Breast epithelium (tissue), 3 donors: ENCODE results near the gene GUCD1.

Source experiments
- POLR2AphosphoS5 ChIP-seq, 3 donors: sonication (generic); formaldehyde crosslinking; IDR thresholded peaks; one replicate each; pipeline ENCODE4 v1.6.1; 2017; ENCODE audit warnings: antibody characterized with exemption in 3 of 3
- TF ChIP-seq, protein P1 (sequence below), 3 donors: fragments of 450-650 bp; IDR thresholded peaks; one replicate each; pipeline ENCODE4 v1.5.1; 2016 to 2017; ENCODE audit warnings: antibody characterized with exemption in 3 of 3, mild to moderate bottlenecking in 3 of 3, moderate library complexity in 3 of 3

DNA sequence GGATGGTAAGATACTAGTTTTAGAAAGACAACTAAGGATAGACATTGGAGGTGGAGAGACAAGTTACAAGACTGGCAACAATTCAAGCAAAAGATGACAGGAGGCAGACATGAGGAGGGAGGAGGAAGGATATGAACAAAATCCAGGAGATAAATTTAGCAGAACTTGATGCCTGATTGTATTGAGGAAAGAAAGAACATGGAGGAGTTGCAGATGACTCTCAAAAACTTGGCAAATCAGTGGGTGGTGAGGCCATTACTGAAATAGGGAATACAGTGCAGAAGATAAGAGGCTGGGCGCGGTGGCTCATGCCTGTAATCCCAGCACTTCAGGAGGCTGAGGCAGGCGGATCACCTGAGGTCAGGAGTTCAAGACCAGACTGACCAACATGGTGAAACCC is 62.5 kb downstream of the GUCD1 start:
- TF ChIP-seq, protein P1, sequence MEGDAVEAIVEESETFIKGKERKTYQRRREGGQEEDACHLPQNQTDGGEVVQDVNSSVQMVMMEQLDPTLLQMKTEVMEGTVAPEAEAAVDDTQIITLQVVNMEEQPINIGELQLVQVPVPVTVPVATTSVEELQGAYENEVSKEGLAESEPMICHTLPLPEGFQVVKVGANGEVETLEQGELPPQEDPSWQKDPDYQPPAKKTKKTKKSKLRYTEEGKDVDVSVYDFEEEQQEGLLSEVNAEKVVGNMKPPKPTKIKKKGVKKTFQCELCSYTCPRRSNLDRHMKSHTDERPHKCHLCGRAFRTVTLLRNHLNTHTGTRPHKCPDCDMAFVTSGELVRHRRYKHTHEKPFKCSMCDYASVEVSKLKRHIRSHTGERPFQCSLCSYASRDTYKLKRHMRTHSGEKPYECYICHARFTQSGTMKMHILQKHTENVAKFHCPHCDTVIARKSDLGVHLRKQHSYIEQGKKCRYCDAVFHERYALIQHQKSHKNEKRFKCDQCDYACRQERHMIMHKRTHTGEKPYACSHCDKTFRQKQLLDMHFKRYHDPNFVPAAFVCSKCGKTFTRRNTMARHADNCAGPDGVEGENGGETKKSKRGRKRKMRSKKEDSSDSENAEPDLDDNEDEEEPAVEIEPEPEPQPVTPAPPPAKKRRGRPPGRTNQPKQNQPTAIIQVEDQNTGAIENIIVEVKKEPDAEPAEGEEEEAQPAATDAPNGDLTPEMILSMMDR (IDR thresholded peaks at IDR 0.05) = no peak
- no peak for TF ChIP-seq POLR2AphosphoS5 (IDR thresholded peaks at IDR 0.05)
